ENCODE results near the gene RETSAT. TPM values are rescaled to one million over a fixed set of nuclear protein-coding genes. Genes with fewer than 3 reads are reported as not detected.
"Not testable (repeated sequence)": the region's sequence is repeated elsewhere in the genome, so short reads cannot be mapped to it uniquely, and the experiment has no call there.

The RETSAT gene
- total RNA-seq, 1 donor from 2014 or later, result 17.1 TPM

- H3K4me3 Mint-ChIP-seq, result peak overlapping the region; percentile 99
These were observed 29.5 kb downstream of the RETSAT start for GRCh38 chr2:85324639-85325465.

DNA sequence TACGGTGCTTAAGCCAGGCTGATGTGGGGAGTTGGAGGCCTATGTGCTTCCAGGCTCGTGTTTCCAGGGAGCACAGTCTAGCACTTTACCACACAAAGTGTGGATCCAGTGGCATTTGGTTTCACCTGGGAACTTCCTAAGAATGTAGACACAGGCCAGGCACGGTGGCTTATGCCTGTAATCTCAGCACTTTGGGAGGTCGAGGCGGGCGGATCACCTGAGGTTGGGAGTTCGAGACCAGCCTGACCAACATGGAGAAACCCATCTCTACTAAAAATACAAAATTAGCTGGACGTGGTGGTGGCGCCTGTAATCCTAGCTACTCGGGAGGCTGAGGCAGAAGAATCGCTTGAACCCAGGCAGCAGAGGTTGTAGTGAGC lies 30.4 kb downstream of the RETSAT start:
- peak overlapping the region; percentile 28 for H3K4me3 Mint-ChIP-seq
- ChIA-PET CTCF (interaction anchor here (1.0 kb wide), 1 partner anchor 313 kb away, joined by 3 read pairs; no protein-coding TSS in a partner anchor), POLR2A (interaction anchor here (0.7 kb wide), 2 partner anchors 272 to 374 kb away, joined by 4 to 5 read pairs; partner anchors contain the start of gene RNF181)
- DNase-seq; H3K27ac Mint-ChIP-seq; ATAC-seq (ENCODE audit: low read depth); H3K27me3 Mint-ChIP-seq; H3K9me3 Mint-ChIP-seq: not testable (repeated sequence)
- intact Hi-C loops (cut with micrococcal nuclease), result loop anchor here (10.0 kb wide), 2 partner anchors 1241 to 1301 kb away; partner anchors contain the start of genes CHMP3 and RNF103
- peaks cover 89% of the 10 kb centered on the region for H3K36me3 Mint-ChIP-seq (ENCODE audit: low read depth)
- H3K4me1 Mint-ChIP-seq, result peaks cover 89% of the 10 kb centered on the region

More at GRCh38 chr2:85324639-85325465, 29.5 kb downstream of the RETSAT start:
- Mint-ChIP-seq H3K36me3 (ENCODE audit: low read depth) (peaks cover 83% of the 10 kb centered on the region), H3K27me3 (no peaks in the 10 kb centered on the region), H3K27ac (no peak overlapping the region), H3K4me1 (peaks cover 88% of the 10 kb centered on the region), H3K9me3 (no peaks in the 10 kb centered on the region)
- ATAC-seq (ENCODE audit: low read depth) (no peak), DNase-seq (no peak)
- POLR2A ChIA-PET, result interaction anchor here (0.6 to 3.4 kb wide), 5 partner anchors 94 to 1174 kb away, joined by 3 to 30 read pairs (median 5); partner anchors contain the start of genes RNF181 and SH2D6
- intact Hi-C loops (cut with micrococcal nuclease), result loop anchor here (5.0 to 10.0 kb wide), 4 partner anchors 292 to 1300 kb away; partner anchors contain the start of genes CHMP3, IMMT, MRPL35 and RNF103
- no peak for TF ChIP-seq CTCF (IDR thresholded peaks at IDR 0.05)
- CTCF ChIA-PET, result interaction anchor here (1.9 kb wide), 1 partner anchor 227 kb away, joined by 6 read pairs; no protein-coding TSS in a partner anchor

- H3K9me3 Mint-ChIP-seq, result no peaks in the 10 kb centered on the region
- no peaks in the 10 kb centered on the region for H3K27me3 Mint-ChIP-seq
- H3K4me1 Mint-ChIP-seq, result peaks cover 90% of the 10 kb centered on the region
- no peak for TF ChIP-seq CTCF (IDR thresholded peaks at IDR 0.05)
- peak overlapping the region; percentile 28 for H3K4me3 Mint-ChIP-seq
- intact Hi-C loops (cut with micrococcal nuclease), result loop anchor here (10.0 kb wide), 2 partner anchors 1241 to 1301 kb away; partner anchors contain the start of genes CHMP3 and RNF103
- DNase-seq (no peak), ATAC-seq (ENCODE audit: low read depth) (no peak)
- H3K27ac Mint-ChIP-seq, result no peak overlapping the region
- peaks cover 94% of the 10 kb centered on the region for H3K36me3 Mint-ChIP-seq (ENCODE audit: low read depth)
- ChIA-PET POLR2A (no interaction called here), CTCF (interaction anchor here (1.0 kb wide), 1 partner anchor 314 kb away, joined by 3 read pairs; no protein-coding TSS in a partner anchor)
These were observed 30.9 kb downstream of the RETSAT start for GRCh38 chr2:85323351-85323987.

- no peaks in the 10 kb centered on the region for H3K27me3 Mint-ChIP-seq
- no peaks in the 10 kb centered on the region for H3K9me3 Mint-ChIP-seq
- intact Hi-C loops (cut with micrococcal nuclease), result loop anchor here (10.0 kb wide), 2 partner anchors 1245 to 1305 kb away; partner anchors contain the start of genes CHMP3 and RNF103
- H3K4me1 Mint-ChIP-seq, result peaks cover 62% of the 10 kb centered on the region
- no peak for TF ChIP-seq CTCF (IDR thresholded peaks at IDR 0.05)
- ChIA-PET POLR2A (interaction anchor here (2.8 kb wide), 1 partner anchor 9 kb away, joined by 11 read pairs; the partner anchor contains the start of gene TGOLN2), CTCF (interaction anchor here (1.4 kb wide), 1 partner anchor 19 kb away, joined by 4 read pairs; no protein-coding TSS in a partner anchor)
- peak overlapping the region; percentile 8 for H3K27ac Mint-ChIP-seq
- peaks cover 86% of the 10 kb centered on the region for H3K36me3 Mint-ChIP-seq (ENCODE audit: low read depth)
- no peak overlapping the region for H3K4me3 Mint-ChIP-seq
- ATAC-seq (ENCODE audit: low read depth) (no peak), DNase-seq (no peak)
These were observed 34.5 kb downstream of the RETSAT start for GRCh38 chr2:85319796-85320195.

Data from activated B cell treated with CpG ODN at 0.5 μM for 24 hours (primary cell).